HEK293 (cell line): ENCODE measurements around the gene HMGB2.

Source experiments
- RBAK ChIP-seq: fragments of 450-650 bp; formaldehyde crosslinking; IDR thresholded peaks from 2 replicates; pipeline ENCODE4 v1.5.1; 2016; ENCODE audit warnings: missing biosample characterization, missing genetic modification characterization
- YY2 ChIP-seq: fragments of 450-650 bp; formaldehyde crosslinking; IDR thresholded peaks from 2 replicates; pipeline ENCODE4 v1.5.1; 2016; ENCODE audit warnings: missing biosample characterization, missing genetic modification characterization
- ZNF18 ChIP-seq: fragments of 450-650 bp; formaldehyde crosslinking; IDR thresholded peaks from 2 replicates; pipeline ENCODE4 v1.5.1; 2016; ENCODE audit warnings: missing biosample characterization, missing genetic modification characterization
- ZNF274 ChIP-seq, 2 experiments: fragments of 200-500 bp in 1 of 2; fragments of 450-650 bp in 1 of 2; sonication (Bioruptor generic) in 1 of 2; formaldehyde crosslinking in 1 of 2; IDR thresholded peaks; 2 replicates each; pipeline versions ENCODE4 v1.5.1 to v1.6.1; 2014 to 2016; ENCODE audit warnings: borderline replicate concordance in 1 of 2, inconsistent platforms in 1 of 2, low read length in 1 of 2, missing biosample characterization in 1 of 2, missing genetic modification characterization in 1 of 2
- ZNF501 ChIP-seq: fragments of 450-650 bp; formaldehyde crosslinking; IDR thresholded peaks from 2 replicates; pipeline ENCODE4 v1.5.1; 2016; ENCODE audit warnings: missing biosample characterization, missing genetic modification characterization
- TF ChIP-seq, protein P1 (sequence below): fragments of 450-650 bp; formaldehyde crosslinking; IDR thresholded peaks from 2 replicates; pipeline ENCODE4 v1.5.1; 2016; ENCODE audit warnings: missing biosample characterization, missing genetic modification characterization

DNA sequence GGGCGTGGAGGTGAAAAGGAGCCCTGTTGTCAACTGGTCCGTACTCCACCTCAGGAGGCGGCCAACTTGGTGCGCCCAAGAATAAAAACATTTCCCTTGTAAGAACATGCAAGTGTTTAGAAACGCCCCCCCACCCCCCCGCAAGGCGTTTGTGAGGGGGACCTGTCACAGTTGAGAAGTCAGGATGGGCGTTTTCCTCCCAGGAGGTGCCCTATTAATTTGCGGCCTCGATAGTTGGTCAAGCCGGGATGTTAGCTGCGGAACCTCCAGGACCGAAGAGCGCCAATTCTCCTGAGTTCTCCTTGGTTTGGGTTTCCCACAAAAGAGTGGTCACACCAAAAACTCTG lies 35.9 kb upstream of the HMGB2 start:
- TF ChIP-seq ZNF501 (tag by site-specific recombination) (no peak), RBAK (tag by site-specific recombination) (no peak), ZNF274 (IDR thresholded peaks at IDR 0.05; ENCODE audit: low read length) (no peak), ZNF274 (tag by site-specific recombination; IDR thresholded peaks at IDR 0.05; ENCODE audit: borderline replicate concordance) (no peak), ZNF18 (tag by site-specific recombination) (no peak), YY2 (no peak)
- TF ChIP-seq, protein P1, sequence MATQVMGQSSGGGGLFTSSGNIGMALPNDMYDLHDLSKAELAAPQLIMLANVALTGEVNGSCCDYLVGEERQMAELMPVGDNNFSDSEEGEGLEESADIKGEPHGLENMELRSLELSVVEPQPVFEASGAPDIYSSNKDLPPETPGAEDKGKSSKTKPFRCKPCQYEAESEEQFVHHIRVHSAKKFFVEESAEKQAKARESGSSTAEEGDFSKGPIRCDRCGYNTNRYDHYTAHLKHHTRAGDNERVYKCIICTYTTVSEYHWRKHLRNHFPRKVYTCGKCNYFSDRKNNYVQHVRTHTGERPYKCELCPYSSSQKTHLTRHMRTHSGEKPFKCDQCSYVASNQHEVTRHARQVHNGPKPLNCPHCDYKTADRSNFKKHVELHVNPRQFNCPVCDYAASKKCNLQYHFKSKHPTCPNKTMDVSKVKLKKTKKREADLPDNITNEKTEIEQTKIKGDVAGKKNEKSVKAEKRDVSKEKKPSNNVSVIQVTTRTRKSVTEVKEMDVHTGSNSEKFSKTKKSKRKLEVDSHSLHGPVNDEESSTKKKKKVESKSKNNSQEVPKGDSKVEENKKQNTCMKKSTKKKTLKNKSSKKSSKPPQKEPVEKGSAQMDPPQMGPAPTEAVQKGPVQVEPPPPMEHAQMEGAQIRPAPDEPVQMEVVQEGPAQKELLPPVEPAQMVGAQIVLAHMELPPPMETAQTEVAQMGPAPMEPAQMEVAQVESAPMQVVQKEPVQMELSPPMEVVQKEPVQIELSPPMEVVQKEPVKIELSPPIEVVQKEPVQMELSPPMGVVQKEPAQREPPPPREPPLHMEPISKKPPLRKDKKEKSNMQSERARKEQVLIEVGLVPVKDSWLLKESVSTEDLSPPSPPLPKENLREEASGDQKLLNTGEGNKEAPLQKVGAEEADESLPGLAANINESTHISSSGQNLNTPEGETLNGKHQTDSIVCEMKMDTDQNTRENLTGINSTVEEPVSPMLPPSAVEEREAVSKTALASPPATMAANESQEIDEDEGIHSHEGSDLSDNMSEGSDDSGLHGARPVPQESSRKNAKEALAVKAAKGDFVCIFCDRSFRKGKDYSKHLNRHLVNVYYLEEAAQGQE, result no peak
